ENCODE data around the gene PIPOX. TPM values are rescaled to one million over a fixed set of nuclear protein-coding genes. Genes with fewer than 3 reads are reported as not detected.

The PIPOX gene
- total and polyA plus RNA-seq, 2 of the 13 experiments (the other 11 are each of a cell fraction or from before 2014, with no cell fraction given) = 87.3 to 154 TPM

- TF ChIP-seq ZNF678 (CRISPR knock-in tag; IDR thresholded peaks at IDR 0.05) (0 out of 2 replicates have a peak, but pooled peaks have one; percentile 80), HIC2 (CRISPR knock-in tag; IDR thresholded peaks at IDR 0.05; ENCODE audit: low read depth) (peak; percentile 16; the same call in 1 of the 2 replicates), NFKB2 (CRISPR knock-in tag; IDR thresholded peaks at IDR 0.05; ENCODE audit: borderline replicate concordance) (peak; percentile 27; the same call in 1 of the 2 replicates), WIZ (CRISPR knock-in tag; IDR thresholded peaks at IDR 0.05) (0 out of 2 replicates have a peak, but pooled peaks have one; percentile 53), ZNF414 (CRISPR knock-in tag; IDR thresholded peaks at IDR 0.05) (peak; percentile 54; the same call in 1 of the 2 replicates), MXD3 (CRISPR knock-in tag; IDR thresholded peaks at IDR 0.05) (no peak), HNF4A (CRISPR knock-in tag; IDR thresholded peaks at IDR 0.05) (peak; percentile 76), ZMAT3 (CRISPR knock-in tag; conservative IDR thresholded peaks at IDR 0.05) (0 out of 2 replicates have a peak, but pooled peaks have one; percentile 54), IKZF4 (CRISPR knock-in tag; IDR thresholded peaks at IDR 0.05; ENCODE audit: borderline replicate concordance, low read depth, not compliant biosample characterization) (no peak), ZNF788 (CRISPR knock-in tag; IDR thresholded peaks at IDR 0.05; ENCODE audit: borderline replicate concordance) (peak; percentile 65; the same call in 1 of the 2 replicates), ZNF546 (CRISPR knock-in tag; conservative IDR thresholded peaks at IDR 0.05) (peak; percentile 56; the same call in 1 of the 2 replicates), YEATS4 (CRISPR knock-in tag; IDR thresholded peaks at IDR 0.05; ENCODE audit: borderline replicate concordance) (peak; percentile 36; the same call in 1 of the 2 replicates), ATF7 (IDR thresholded peaks at IDR 0.05) (no peak), ATF7 (CRISPR knock-in tag; IDR thresholded peaks at IDR 0.05) (0 out of 2 replicates have a peak, but pooled peaks have one; percentile 50), ZBTB20 (CRISPR knock-in tag; IDR thresholded peaks at IDR 0.05; ENCODE audit: borderline replicate concordance, low read depth) (peak; percentile 50; the same call in 1 of the 2 replicates), MEIS1 (CRISPR knock-in tag; IDR thresholded peaks at IDR 0.05; ENCODE audit: borderline replicate concordance) (peak; percentile 79; the same call in 1 of the 2 replicates), MLX (CRISPR knock-in tag; IDR thresholded peaks at IDR 0.05) (peak; percentile 85), ZNF574 (CRISPR knock-in tag; IDR thresholded peaks at IDR 0.05) (peak; percentile 42; the same call in 1 of the 2 replicates), ZBTB26 (CRISPR knock-in tag; IDR thresholded peaks at IDR 0.05; ENCODE audit: borderline replicate concordance) (0 out of 2 replicates have a peak, but pooled peaks have one; percentile 8), GABPA (IDR thresholded peaks at IDR 0.05; ENCODE audit: low read depth, low read length) (no peak), GABPA (CRISPR knock-in tag; IDR thresholded peaks at IDR 0.05; ENCODE audit: low read depth) (0 out of 2 replicates have a peak, but pooled peaks have one; percentile 23), MIER2 (CRISPR knock-in tag; IDR thresholded peaks at IDR 0.05) (peak; percentile 90)
Measured at GRCh38 chr17:28996554-28997096, 46.3 kb upstream of the PIPOX start (continued).
